ENCODE results near the gene IPO13. TPM values are rescaled to one million over a fixed set of nuclear protein-coding genes. Genes with fewer than 3 reads are reported as not detected.

IPO13 gene
- total RNA-seq, 1 donor from 2014 or later: 6.2 TPM

DNA sequence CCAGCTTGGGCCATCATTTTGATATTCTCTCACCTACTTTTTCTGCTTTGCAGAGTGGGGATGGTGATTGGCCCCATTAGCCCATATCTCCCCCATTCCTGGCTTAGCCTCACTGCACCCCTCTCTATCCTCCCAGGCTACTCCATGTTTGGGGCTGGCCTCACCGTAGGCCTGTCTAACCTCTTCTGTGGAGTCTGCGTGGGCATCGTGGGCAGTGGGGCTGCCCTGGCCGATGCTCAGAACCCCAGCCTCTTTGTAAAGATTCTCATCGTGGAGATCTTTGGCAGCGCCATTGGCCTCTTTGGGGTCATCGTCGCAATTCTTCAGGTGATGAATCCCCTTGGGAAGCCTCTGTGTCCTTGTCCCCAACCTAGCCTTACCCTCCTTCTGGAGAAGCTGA, 30.1 kb downstream of the IPO13 start:
- no peak for DNase-seq (ENCODE audit: low spot score in 2 of 2)
- H3K27ac ChIP-seq: no peak overlapping the region
- H3K36me3 ChIP-seq: peaks cover 13 to 19% of the 10 kb centered on the region in 2 donors
- TF ChIP-seq, protein P1, sequence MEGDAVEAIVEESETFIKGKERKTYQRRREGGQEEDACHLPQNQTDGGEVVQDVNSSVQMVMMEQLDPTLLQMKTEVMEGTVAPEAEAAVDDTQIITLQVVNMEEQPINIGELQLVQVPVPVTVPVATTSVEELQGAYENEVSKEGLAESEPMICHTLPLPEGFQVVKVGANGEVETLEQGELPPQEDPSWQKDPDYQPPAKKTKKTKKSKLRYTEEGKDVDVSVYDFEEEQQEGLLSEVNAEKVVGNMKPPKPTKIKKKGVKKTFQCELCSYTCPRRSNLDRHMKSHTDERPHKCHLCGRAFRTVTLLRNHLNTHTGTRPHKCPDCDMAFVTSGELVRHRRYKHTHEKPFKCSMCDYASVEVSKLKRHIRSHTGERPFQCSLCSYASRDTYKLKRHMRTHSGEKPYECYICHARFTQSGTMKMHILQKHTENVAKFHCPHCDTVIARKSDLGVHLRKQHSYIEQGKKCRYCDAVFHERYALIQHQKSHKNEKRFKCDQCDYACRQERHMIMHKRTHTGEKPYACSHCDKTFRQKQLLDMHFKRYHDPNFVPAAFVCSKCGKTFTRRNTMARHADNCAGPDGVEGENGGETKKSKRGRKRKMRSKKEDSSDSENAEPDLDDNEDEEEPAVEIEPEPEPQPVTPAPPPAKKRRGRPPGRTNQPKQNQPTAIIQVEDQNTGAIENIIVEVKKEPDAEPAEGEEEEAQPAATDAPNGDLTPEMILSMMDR (IDR thresholded peaks at IDR 0.05): no peak
- no peaks in the 10 kb centered on the region for H3K27me3 ChIP-seq
- intact Hi-C loops (cut with DNase I): no loop called here
- no peak overlapping the region for H3K4me3 ChIP-seq
- no peaks in the 10 kb centered on the region for H3K9me3 ChIP-seq
- peaks cover 11 to 27% of the 10 kb centered on the region in 2 donors for H3K4me1 ChIP-seq

DNA sequence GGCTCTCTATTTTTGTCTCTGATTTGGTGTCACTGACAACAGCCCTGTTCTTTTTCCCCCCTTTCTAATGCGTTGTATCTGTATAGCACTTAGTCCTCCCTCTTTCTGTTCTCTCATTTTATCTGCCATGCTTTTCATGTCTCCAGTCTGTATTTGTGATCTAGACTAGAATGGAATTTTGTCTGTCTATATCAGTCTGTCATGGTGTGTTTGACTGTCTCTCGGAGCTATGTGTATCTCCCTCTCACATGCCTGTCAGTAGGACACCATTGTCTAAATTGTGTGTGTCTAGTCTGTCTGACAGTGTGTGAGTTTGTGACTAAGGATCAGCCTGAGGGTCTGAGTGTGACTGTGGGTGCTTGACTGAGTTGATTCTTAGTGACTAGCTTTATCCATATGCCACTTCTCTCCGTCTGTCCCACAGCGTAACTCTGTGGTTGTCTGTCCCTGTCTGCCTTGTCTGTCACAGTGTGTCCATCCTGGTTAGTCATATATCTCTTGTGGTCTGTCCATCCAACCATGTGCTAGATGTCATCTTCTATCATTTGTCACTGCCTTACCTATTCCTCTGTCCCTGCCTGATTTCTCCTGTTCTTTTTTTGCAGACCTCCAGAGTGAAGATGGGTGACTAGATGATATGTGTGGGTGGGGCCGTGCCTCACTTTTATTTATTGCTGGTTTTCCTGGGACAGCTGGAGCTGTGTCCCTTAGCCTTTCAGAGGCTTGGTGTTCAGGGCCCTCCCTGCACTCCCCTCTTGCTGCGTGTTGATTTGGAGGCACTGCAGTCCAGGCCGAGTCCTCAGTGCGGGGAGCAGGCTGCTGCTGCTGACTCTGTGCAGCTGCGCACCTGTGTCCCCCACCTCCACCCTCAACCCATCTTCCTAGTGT, 30.9 kb downstream of the IPO13 start:
- H3K4me1 ChIP-seq: peaks cover 11 to 27% of the 10 kb centered on the region in 2 donors

DNA sequence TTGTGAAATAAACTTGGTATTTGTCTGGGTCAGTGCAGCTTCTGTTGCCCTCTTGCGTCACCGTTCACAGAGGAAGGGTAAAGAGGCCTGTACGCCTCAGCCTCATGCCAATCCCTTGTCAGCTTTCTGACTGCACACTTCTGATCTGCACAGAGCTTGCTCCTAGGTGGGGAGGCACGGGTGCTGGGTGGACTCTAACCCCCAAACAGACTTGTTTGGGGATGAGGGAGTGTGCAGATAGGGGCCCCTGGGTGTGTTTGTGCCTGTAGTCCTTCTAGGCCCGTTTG, 31.5 kb downstream of the IPO13 start:
- Histone ChIP-seq H3K27me3 (no peaks in the 10 kb centered on the region), H3K9me3 (no peaks in the 10 kb centered on the region), H3K27ac (no peak overlapping the region), H3K4me3 (peak overlapping the region; percentile 56 to 65), H3K4me1 (peaks cover 11 to 27% of the 10 kb centered on the region in 2 donors), H3K36me3 (peaks cover 9 to 14% of the 10 kb centered on the region in 2 donors)
- TF ChIP-seq, protein P1 (IDR thresholded peaks at IDR 0.05): no peak
- DNase-seq (ENCODE audit: low spot score in 2 of 2): no peak
- intact Hi-C loops (cut with DNase I): no loop called here

More for the DNA sequence above, 30.9 kb downstream of the IPO13 start:
- DNase-seq (ENCODE audit: low spot score in 2 of 2): no peak
- H3K36me3 ChIP-seq: peaks cover 9 to 14% of the 10 kb centered on the region in 2 donors
- H3K27ac ChIP-seq: no peak overlapping the region
- no peaks in the 10 kb centered on the region for H3K27me3 ChIP-seq
- TF ChIP-seq, protein P1 (IDR thresholded peaks at IDR 0.05): no peak
- H3K9me3 ChIP-seq: no peaks in the 10 kb centered on the region
- H3K4me3 ChIP-seq: peak overlapping the region in 1 of 2 donors; percentile 65
- intact Hi-C loops (cut with DNase I): no loop called here

DNA sequence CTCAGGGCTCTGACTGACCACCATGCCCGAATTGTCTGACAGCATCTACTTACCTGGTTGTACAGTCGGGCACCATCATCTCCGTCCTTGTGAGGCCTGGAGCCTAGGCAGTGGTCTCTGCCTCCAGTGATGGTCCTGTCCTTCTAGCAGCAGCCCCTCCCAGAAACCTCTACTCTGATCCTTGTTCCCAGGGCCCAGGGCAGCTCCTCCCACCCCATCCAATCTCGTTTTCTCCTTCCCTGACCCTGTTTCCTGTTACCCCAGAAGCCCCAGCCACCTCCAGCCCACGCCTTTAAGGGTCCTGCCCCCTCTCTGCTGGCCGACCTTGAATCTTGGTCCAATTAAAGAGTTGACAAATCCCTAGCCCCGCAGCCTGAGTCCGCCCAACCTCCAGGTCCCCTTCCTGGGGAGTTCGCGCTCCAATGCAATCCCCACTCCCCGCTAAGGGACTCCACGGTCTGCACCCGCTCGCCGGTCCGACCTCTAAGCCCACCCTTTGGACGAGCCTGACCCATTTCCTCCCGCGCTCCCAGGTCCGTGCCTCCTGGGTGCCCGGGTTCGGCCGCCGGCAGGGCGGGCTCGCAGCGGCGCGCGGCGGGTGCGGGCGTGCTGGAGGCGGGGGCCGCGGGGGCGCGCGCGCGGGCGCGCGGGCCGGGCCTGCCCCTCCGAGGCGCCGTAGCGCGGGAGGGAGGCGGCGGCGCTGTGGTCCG, 32.0 kb downstream of the IPO13 start, which contains the start of gene B4GALT2:
Gene B4GALT2, plus strand, starts transcription at position 660 of the 710 bp plus-strand sequence. CDS start 1,951 bp downstream, outside the sequence.
- H3K27ac ChIP-seq: peak within 1 kb of the TSS; percentile 15 to 70
- TF ChIP-seq, protein P1 (IDR thresholded peaks at IDR 0.05): no peak
- peaks cover 11 to 27% of the 10 kb centered on the region in 2 donors for H3K4me1 ChIP-seq
- H3K9me3 ChIP-seq: no peaks in the 10 kb centered on the region
- intact Hi-C loops (cut with DNase I): no loop called here
- no peaks in the 10 kb centered on the region for H3K27me3 ChIP-seq
- peak within 1 kb of the TSS; percentile 76 to 90 for H3K4me3 ChIP-seq
- no peak for DNase-seq (ENCODE audit: low spot score in 2 of 2)
- H3K36me3 ChIP-seq: peaks cover 9 to 14% of the 10 kb centered on the region in 2 donors

DNA sequence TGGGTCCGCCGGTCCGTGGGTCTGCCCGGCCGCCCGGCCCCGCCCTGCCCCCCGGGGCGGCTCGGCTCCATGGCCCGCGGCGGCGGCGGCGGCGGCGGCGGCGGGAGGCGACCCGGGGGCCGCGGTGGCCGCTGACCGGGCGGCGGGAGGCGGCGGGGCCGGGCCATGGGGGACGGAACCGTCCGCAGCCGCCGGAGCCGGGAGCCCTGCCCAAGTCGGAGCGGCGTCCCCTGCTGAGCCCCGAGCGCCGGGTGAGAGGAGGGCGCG, 32.4 kb downstream of the IPO13 start:
- no peaks in the 10 kb centered on the region for H3K27me3 ChIP-seq
- intact Hi-C loops (cut with DNase I): no loop called here
- H3K4me3 ChIP-seq: peak overlapping the region; percentile 76 to 90
- TF ChIP-seq, protein P1 (IDR thresholded peaks at IDR 0.05): no peak
- peak overlapping the region; percentile 15 to 70 for H3K27ac ChIP-seq
- peaks cover 11 to 27% of the 10 kb centered on the region in 2 donors for H3K4me1 ChIP-seq
- no peak for DNase-seq (ENCODE audit: low spot score in 2 of 2)
- peaks cover 9 to 14% of the 10 kb centered on the region in 2 donors for H3K36me3 ChIP-seq
- no peaks in the 10 kb centered on the region for H3K9me3 ChIP-seq

Data from ascending aorta (tissue), 2 donors.